Measurements from ENCODE around the gene E2F3. TPM values are rescaled to one million over a fixed set of nuclear protein-coding genes. Genes with fewer than 3 reads are reported as not detected.

Gene E2F3
- total and polyA plus RNA-seq, 9 donors: 0.36 to 7.3 (median 2.7) TPM

DNA sequence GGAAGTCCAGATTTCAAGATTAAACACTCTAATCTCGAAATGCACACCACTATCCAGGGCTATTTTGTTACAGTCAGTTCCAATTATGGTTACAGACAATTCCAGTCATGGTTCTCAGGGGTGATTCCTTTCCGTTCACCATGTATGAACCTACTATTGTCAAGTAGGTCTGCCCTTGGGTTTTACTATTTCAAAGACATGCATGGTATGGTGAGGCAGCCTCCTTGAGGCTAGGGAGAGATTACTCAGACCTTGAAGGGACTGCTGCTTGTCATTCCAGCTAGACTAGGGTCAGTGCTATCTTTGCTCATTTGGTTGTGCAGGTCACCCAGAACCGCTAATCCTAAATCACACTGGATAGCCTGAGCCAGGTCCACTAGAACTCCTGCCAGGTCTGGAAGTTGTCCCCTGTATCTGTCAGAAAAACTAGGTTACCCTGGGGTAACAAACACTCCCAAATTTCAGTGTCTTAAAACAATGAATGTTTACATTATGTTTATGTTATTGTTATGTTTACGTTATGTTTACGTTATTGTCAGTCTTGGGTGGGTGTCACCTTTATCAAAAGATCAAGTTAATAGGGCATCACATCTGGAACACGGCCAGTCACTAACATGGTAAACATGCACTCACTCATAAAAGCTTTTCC is 41.1 kb upstream of the E2F3 start:
- Histone ChIP-seq H3K27me3 (no peaks in the 10 kb centered on the region), H3K9me3 (no peaks in the 10 kb centered on the region), H3K27ac (no peak overlapping the region), H3K4me3 (no peak overlapping the region), H3K4me1 (ENCODE audit: insufficient read depth) (no peaks in the 10 kb centered on the region), H3K36me3 (no peaks in the 10 kb centered on the region)
- intact Hi-C loops (cut with DNase I): no loop called here
- WGBS, 3 donors: 81 to 87% (median 82%) methylated on average over 6 of the region's 6 CpGs
- no peak for DNase-seq
- TF ChIP-seq EP300 (IDR thresholded peaks at IDR 0.05) (no peak), POLR2A (IDR thresholded peaks at IDR 0.05) (no peak), CTCF (IDR thresholded peaks at IDR 0.05) (no peak)

GRCh38 chr6:20362623-20363022 is 39.1 kb upstream of the E2F3 start:
- DNase-seq: no peak

DNA sequence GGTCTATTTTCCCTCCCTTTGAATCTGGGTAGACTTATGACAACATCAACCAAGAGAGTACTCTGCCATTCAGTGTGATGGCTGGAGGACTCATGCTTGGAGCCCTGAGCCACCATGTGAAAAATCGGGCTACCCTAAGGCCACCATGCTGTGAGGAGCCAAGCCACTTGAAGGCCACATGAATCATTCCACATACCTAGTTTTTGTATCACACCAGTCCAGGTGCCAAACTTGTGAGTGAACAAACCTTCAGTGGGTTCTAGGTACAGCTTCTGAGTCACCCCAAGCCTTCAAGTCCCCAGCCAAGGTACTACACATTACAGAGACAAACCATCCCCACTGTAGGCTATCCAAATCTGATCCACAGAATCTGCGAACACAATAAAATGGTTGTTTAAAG is 37.4 kb upstream of the E2F3 start:
- intact Hi-C loops (cut with DNase I): no loop called here
- WGBS, 3 donors: 94 to 98% (median 95%) methylated on average over 2 of the region's 2 CpGs
- H3K4me1 ChIP-seq (ENCODE audit: insufficient read depth): no peaks in the 10 kb centered on the region
- no peak overlapping the region for H3K27ac ChIP-seq
- no peaks in the 10 kb centered on the region for H3K9me3 ChIP-seq
- no peaks in the 10 kb centered on the region for H3K36me3 ChIP-seq
- H3K4me3 ChIP-seq: no peak overlapping the region
- TF ChIP-seq EP300 (IDR thresholded peaks at IDR 0.05) (no peak), CTCF (IDR thresholded peaks at IDR 0.05) (no peak), POLR2A (IDR thresholded peaks at IDR 0.05) (no peak)
- DNase-seq: no peak
- H3K27me3 ChIP-seq: no peaks in the 10 kb centered on the region

More at GRCh38 chr6:20362623-20363022, 39.1 kb upstream of the E2F3 start:
- Histone ChIP-seq H3K9me3 (no peaks in the 10 kb centered on the region), H3K4me1 (ENCODE audit: insufficient read depth) (no peaks in the 10 kb centered on the region), H3K27me3 (no peaks in the 10 kb centered on the region), H3K36me3 (no peaks in the 10 kb centered on the region), H3K4me3 (no peak overlapping the region), H3K27ac (no peak overlapping the region)
- TF ChIP-seq POLR2A (IDR thresholded peaks at IDR 0.05) (no peak), CTCF (IDR thresholded peaks at IDR 0.05) (no peak), EP300 (IDR thresholded peaks at IDR 0.05) (no peak)
- intact Hi-C loops (cut with DNase I): no loop called here
- 93 to 95% (median 94%) methylated on average over 1 of the region's 1 CpG for WGBS, 3 donors

GRCh38 chr6:20365456-20365855 is 36.2 kb upstream of the E2F3 start:
- no peak for TF ChIP-seq CTCF (IDR thresholded peaks at IDR 0.05)
- TF ChIP-seq POLR2A (IDR thresholded peaks at IDR 0.05): no peak
- TF ChIP-seq EP300 (IDR thresholded peaks at IDR 0.05): no peak
- intact Hi-C loops (cut with DNase I): no loop called here
- Histone ChIP-seq H3K27me3 (no peaks in the 10 kb centered on the region), H3K4me1 (ENCODE audit: insufficient read depth) (no peaks in the 10 kb centered on the region), H3K36me3 (no peaks in the 10 kb centered on the region), H3K9me3 (no peaks in the 10 kb centered on the region), H3K27ac (no peak overlapping the region), H3K4me3 (no peak overlapping the region)
- DNase-seq: no peak
- WGBS, 3 donors: 86 to 91% (median 87%) methylated on average over 3 of the region's 3 CpGs
